Fibroblast of lung (primary cell): ENCODE measurements around the gene MICAL3. TPM values are rescaled to one million over a fixed set of nuclear protein-coding genes. Genes with fewer than 3 reads are reported as not detected.

Experiments
- DNase-seq, 2 donors: peaks; one replicate each; pipeline versions ENCODE4 v3.0.0 to v3.0.0-alpha.2; 2010; ENCODE audit warnings: low read depth in 2 of 2
- H2AFZ ChIP-seq: 2 replicates; pipeline ENCODE4 v1.5.1; 2012; ENCODE audit warnings: low read length, control low read depth, inconsistent platforms
- H3K27ac ChIP-seq: 2 replicates; pipeline ENCODE4 v1.5.1; 2011; ENCODE audit warnings: low read length, control low read depth; ENCODE audit not compliant: insufficient read depth
- H3K27me3 ChIP-seq: 2 replicates; pipeline ENCODE4 v1.5.1; 2011; ENCODE audit warnings: mild to moderate bottlenecking, low read length; ENCODE audit not compliant: control insufficient read depth, insufficient read depth
- H3K36me3 ChIP-seq: 2 replicates; pipeline ENCODE4 v1.5.1; 2011; ENCODE audit warnings: low read length; ENCODE audit not compliant: control insufficient read depth, insufficient read depth
- H3K4me1 ChIP-seq: 2 replicates; pipeline ENCODE4 v1.5.1; 2011; ENCODE audit warnings: low read length; ENCODE audit not compliant: control insufficient read depth, insufficient read depth; ENCODE audit errors: extremely low read depth
- H3K4me2 ChIP-seq: 2 replicates; pipeline ENCODE4 v1.5.1; 2011; ENCODE audit warnings: low read length, control low read depth; ENCODE audit not compliant: insufficient read depth; ENCODE audit errors: extremely low read depth
- H3K4me3 ChIP-seq, 4 experiments: fragments of 200-600 bp in 1 of 4; sonication (generic) in 1 of 4; replicated peaks in 1 of 4; 2 replicates each; pipeline ENCODE4 v1.5.1; 2011 to 2016; ENCODE audit warnings: low read length in 4 of 4, low read depth in 3 of 4, mild to moderate bottlenecking in 3 of 4, control low read depth in 2 of 4, inconsistent platforms in 1 of 4, mixed read lengths in 1 of 4; ENCODE audit not compliant: insufficient read depth in 1 of 4; ENCODE audit errors: control extremely low read depth in 1 of 4
- H3K79me2 ChIP-seq: 2 replicates; pipeline ENCODE4 v1.5.1; 2012; ENCODE audit warnings: mild to moderate bottlenecking, low read length, inconsistent platforms; ENCODE audit not compliant: control insufficient read depth, insufficient read depth
- H3K9ac ChIP-seq: 2 replicates; pipeline ENCODE4 v1.5.1; 2011; ENCODE audit warnings: mild to moderate bottlenecking, low read length, control low read depth; ENCODE audit not compliant: insufficient read depth
- H3K9me3 ChIP-seq: 2 replicates; pipeline ENCODE4 v1.5.1; 2012; ENCODE audit warnings: low read depth, low read length; ENCODE audit not compliant: control insufficient read depth, insufficient read depth
- H4K20me1 ChIP-seq: 2 replicates; pipeline ENCODE4 v1.5.1; 2011; ENCODE audit warnings: low read length; ENCODE audit not compliant: control insufficient read depth, insufficient read depth; ENCODE audit errors: extremely low read depth
- EZH2 ChIP-seq: IDR thresholded peaks from 2 replicates; pipeline ENCODE4 v1.5.1; 2012; ENCODE audit warnings: low read length, control low read depth, mild to moderate bottlenecking; ENCODE audit errors: missing control alignments
- polyA plus RNA-seq, 2 donors: library from polyadenylated mRNA; depleted of rRNA in 1 of 2; stranded (reverse) in 1 of 2; unstranded in 1 of 2; fragments of >200 nt; gene quantifications; 2 replicates each; pipeline ENCODE4 v1.2.1, GENCODE V29; 2011 to 2012; ENCODE audit warnings: missing spikeins in 1 of 2
- total RNA-seq: library from RNA; depleted of rRNA; stranded (reverse); fragments of >200 nt; gene quantifications from 2 replicates; pipeline ENCODE4 v1.2.1, GENCODE V29; 2014
- TF ChIP-seq, protein P1 (sequence below), 2 donors: IDR thresholded peaks in 1 of 2; conservative IDR thresholded peaks in 1 of 2; 1 replicate in 1 of 2; 2 replicates in 1 of 2; pipeline ENCODE4 v1.5.1; 2011 to 2012; ENCODE audit warnings: low read length in 2 of 2, control low read depth in 1 of 2, inconsistent platforms in 1 of 2, low read depth in 1 of 2, mild to moderate bottlenecking in 1 of 2

MICAL3 gene
- total and polyA plus RNA-seq, 2 donors (not counting 1 experiment from before 2014, with no cell fraction given): 10.8 to 22.6 TPM

DNA sequence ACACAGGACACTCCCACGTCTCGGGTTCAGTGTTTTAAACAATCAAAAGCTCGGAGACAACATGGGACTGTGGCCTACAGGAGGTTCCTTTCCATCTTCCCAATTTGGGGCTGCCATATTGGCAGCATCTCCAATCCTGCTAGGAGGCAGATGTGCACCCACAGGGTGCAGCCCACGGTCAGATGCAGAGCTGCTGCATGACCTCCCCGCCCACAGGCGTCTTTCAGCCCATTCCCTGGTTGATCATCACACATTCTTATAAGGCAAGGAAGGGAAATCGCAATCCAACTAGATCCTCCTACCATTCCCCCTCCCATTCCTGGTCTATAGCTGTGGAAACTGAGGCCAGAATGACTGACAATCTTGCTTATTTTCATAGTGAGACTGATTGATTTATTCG, 121.4 kb downstream of the MICAL3 start:
- no peak for TF ChIP-seq EZH2
- TF ChIP-seq, protein P1, sequence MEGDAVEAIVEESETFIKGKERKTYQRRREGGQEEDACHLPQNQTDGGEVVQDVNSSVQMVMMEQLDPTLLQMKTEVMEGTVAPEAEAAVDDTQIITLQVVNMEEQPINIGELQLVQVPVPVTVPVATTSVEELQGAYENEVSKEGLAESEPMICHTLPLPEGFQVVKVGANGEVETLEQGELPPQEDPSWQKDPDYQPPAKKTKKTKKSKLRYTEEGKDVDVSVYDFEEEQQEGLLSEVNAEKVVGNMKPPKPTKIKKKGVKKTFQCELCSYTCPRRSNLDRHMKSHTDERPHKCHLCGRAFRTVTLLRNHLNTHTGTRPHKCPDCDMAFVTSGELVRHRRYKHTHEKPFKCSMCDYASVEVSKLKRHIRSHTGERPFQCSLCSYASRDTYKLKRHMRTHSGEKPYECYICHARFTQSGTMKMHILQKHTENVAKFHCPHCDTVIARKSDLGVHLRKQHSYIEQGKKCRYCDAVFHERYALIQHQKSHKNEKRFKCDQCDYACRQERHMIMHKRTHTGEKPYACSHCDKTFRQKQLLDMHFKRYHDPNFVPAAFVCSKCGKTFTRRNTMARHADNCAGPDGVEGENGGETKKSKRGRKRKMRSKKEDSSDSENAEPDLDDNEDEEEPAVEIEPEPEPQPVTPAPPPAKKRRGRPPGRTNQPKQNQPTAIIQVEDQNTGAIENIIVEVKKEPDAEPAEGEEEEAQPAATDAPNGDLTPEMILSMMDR (conservative IDR thresholded peaks at IDR 0.05 in 1 of 2, IDR thresholded peaks at IDR 0.05 in 1 of 2; ENCODE audit: low read depth in 1 of 2, low read length in 2 of 2): no peak
- Histone ChIP-seq H3K4me2 (no peak overlapping the region), H3K9me3 (no peaks in the 10 kb centered on the region), H3K27ac (no peak overlapping the region), H3K4me1 (no peaks in the 10 kb centered on the region), H4K20me1 (no peaks in the 10 kb centered on the region), H2AFZ (no peak overlapping the region), H3K4me3 (no peak overlapping the region), H3K79me2 (peaks cover 3% of the 10 kb centered on the region), H3K9ac (no peak overlapping the region), H3K27me3 (no peaks in the 10 kb centered on the region), H3K36me3 (no peaks in the 10 kb centered on the region)
- DNase-seq: no peak

DNA sequence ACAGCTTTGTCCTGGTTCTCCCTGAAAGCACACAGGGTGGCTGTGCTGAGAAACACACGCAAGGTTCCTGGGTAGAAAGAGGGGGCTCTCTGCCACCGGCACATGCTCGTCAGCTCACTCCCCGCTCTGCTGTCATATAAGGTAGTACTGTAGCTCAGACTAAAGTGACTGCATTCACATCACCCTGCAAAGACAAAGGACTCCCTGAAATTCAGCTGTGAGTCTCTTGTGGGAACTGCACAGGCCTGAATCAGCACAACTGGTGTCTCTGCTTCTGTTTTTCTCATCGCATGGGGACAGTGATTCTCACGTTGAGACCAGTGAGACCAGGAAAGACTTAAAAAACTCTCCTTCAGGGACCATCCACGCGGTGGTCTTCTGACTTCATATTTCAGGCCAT, 126.0 kb downstream of the MICAL3 start:
- H3K27ac ChIP-seq: no peak overlapping the region
- no peak overlapping the region for H3K4me2 ChIP-seq
- H2AFZ ChIP-seq: no peak overlapping the region
- H3K9me3 ChIP-seq: no peaks in the 10 kb centered on the region
- DNase-seq: no peak
- H3K27me3 ChIP-seq: no peaks in the 10 kb centered on the region
- no peak overlapping the region for H3K4me3 ChIP-seq
- H3K36me3 ChIP-seq: peaks cover 2% of the 10 kb centered on the region
- no peaks in the 10 kb centered on the region for H3K79me2 ChIP-seq
- no peaks in the 10 kb centered on the region for H3K4me1 ChIP-seq
- TF ChIP-seq, protein P1 (conservative IDR thresholded peaks at IDR 0.05 in 1 of 2, IDR thresholded peaks at IDR 0.05 in 1 of 2; ENCODE audit: low read depth in 1 of 2, low read length in 2 of 2): no peak
- TF ChIP-seq EZH2: no peak
- no peak overlapping the region for H3K9ac ChIP-seq
- H4K20me1 ChIP-seq: no peaks in the 10 kb centered on the region

DNA sequence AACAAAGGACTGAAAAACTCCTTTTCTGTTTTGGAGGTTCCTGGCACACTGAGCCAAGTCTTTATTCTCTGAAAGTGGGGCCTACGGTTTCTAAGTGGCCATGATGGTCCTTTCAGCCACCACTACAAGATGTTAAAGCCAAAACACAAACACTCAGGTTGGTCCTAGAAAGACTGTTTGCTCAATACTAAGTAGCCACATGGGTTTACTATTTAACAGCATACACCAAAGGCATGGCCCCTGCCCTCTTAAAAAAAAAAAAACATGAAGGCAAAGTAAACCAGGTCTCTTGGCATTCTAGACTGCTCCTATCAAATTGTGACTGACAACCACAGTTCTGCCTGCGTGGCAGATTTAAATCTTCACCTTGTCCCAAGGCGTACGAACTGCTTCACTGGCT, 126.5 kb downstream of the MICAL3 start:
- H3K9ac ChIP-seq: no peak overlapping the region
- no peak overlapping the region for H3K4me2 ChIP-seq

More for the DNA sequence above, 126.5 kb downstream of the MICAL3 start:
- Histone ChIP-seq H3K4me3 (no peak overlapping the region), H4K20me1 (no peaks in the 10 kb centered on the region), H2AFZ (no peak overlapping the region), H3K36me3 (peaks cover 2% of the 10 kb centered on the region), H3K27ac (no peak overlapping the region), H3K4me1 (no peaks in the 10 kb centered on the region), H3K27me3 (no peaks in the 10 kb centered on the region), H3K9me3 (no peaks in the 10 kb centered on the region), H3K79me2 (no peaks in the 10 kb centered on the region)
- TF ChIP-seq, protein P1 (conservative IDR thresholded peaks at IDR 0.05 in 1 of 2, IDR thresholded peaks at IDR 0.05 in 1 of 2; ENCODE audit: low read depth in 1 of 2, low read length in 2 of 2): no peak
- no peak for TF ChIP-seq EZH2
- DNase-seq: no peak
